H1 (cell line): Measurements from ENCODE around the gene MTPN. TPM values are rescaled to one million over a fixed set of nuclear protein-coding genes. Genes with fewer than 3 reads are reported as not detected.

Experiments
- CTCF ChIA-PET: fragments of 300-600 bp; sonication (Branson Sonifier 250); formaldehyde crosslinking; loops from one replicate; lab custom pipeline; 2021; ENCODE audit not compliant: partially characterized antibody; lab: Charles Lee
- POLR2A ChIA-PET: fragments of 300-600 bp; sonication (Branson Sonifier 250); formaldehyde crosslinking; loops from one replicate; lab custom pipeline; 2021; ENCODE audit warnings: inconsistent platforms; ENCODE audit not compliant: partially characterized antibody; lab: Charles Lee
- DNase-seq, 2 experiments: peaks; one replicate each; pipeline versions ENCODE4 v3.0.0 to v3.0.0-alpha.2; 2010 to 2022; ENCODE audit warnings: low spot score in 2 of 2, low read depth in 1 of 2, mixed read lengths in 1 of 2
- FAIRE-seq: peaks from 2 replicates; lab custom pipeline; 2011; peaks lifted over from hg19 to GRCh38; lab: Jason Lieb, UNC
- H2AFZ ChIP-seq: 2 replicates; pipeline ENCODE4 v1.8.1; 2012; ENCODE audit warnings: low read length, inconsistent platforms
- H2AK5ac ChIP-seq: 2 replicates; pipeline ENCODE4 v1.6.1; 2013; ENCODE audit warnings: low read depth, low read length
- H2BK120ac ChIP-seq: replicated peaks from 2 replicates; pipeline ENCODE3; 2013; ENCODE audit warnings: low read depth, low read length, inconsistent platforms
- H2BK12ac ChIP-seq: 2 replicates; pipeline ENCODE4 v1.6.1; 2013; ENCODE audit warnings: low read depth, low read length
- H2BK15ac ChIP-seq: 2 replicates; pipeline ENCODE4 v1.6.1; 2013; ENCODE audit warnings: low read length
- H2BK20ac ChIP-seq: 2 replicates; pipeline ENCODE4 v1.6.1; 2013; ENCODE audit warnings: low read length
- H2BK5ac ChIP-seq: 2 replicates; pipeline ENCODE4 v1.6.1; 2013; ENCODE audit warnings: low read depth, low read length
- H3K14ac ChIP-seq: 2 replicates; pipeline ENCODE4 v1.6.1; 2013; ENCODE audit warnings: inconsistent platforms; ENCODE audit not compliant: insufficient read length
- H3K18ac ChIP-seq: 2 replicates; pipeline ENCODE4 v1.6.1; 2013; ENCODE audit warnings: low read length; ENCODE audit errors: extremely low read depth
- H3K23ac ChIP-seq: 2 replicates; pipeline ENCODE4 v1.6.1; 2013; ENCODE audit warnings: inconsistent platforms; ENCODE audit not compliant: insufficient read length
- H3K23me2 ChIP-seq: 2 replicates; pipeline ENCODE4 v1.6.1; 2013; ENCODE audit warnings: low read depth, low read length
- H3K27ac ChIP-seq: 2 replicates; pipeline ENCODE4 v1.6.1; 2011; ENCODE audit warnings: low read depth, low read length, inconsistent platforms
- H3K27me3 ChIP-seq, 4 experiments: replicated peaks in 1 of 4; 1 replicate in 1 of 4; 2 replicates in 3 of 4; pipeline versions ENCODE4 v1.6.1 to v1.8.1; 2011 to 2013; ENCODE audit warnings: low read length in 3 of 4, mild to moderate bottlenecking in 3 of 4, inconsistent platforms in 2 of 4, mixed read lengths in 2 of 4, moderate library complexity in 1 of 4; ENCODE audit not compliant: control insufficient read depth in 3 of 4, insufficient read depth in 3 of 4; ENCODE audit errors: extremely low read depth in 1 of 4
- H3K36me3 ChIP-seq, 4 experiments: 2 replicates each; pipeline versions ENCODE4 v1.6.1 to v1.8.1; 2011 to 2013; ENCODE audit warnings: mild to moderate bottlenecking in 4 of 4, low read length in 3 of 4, moderate library complexity in 2 of 4, control low read depth in 1 of 4, inconsistent platforms in 1 of 4; ENCODE audit not compliant: insufficient read depth in 4 of 4, control insufficient read depth in 2 of 4
- H3K4ac ChIP-seq: replicated peaks from 2 replicates; pipeline ENCODE3; 2013; ENCODE audit warnings: low read length, low read depth, mixed read lengths, inconsistent platforms; ENCODE audit not compliant: insufficient read length
- H3K4me1 ChIP-seq, 4 experiments: replicated peaks in 1 of 4; 1 replicate in 1 of 4; 2 replicates in 3 of 4; pipeline versions ENCODE4 v1.6.1 to v1.8.1; 2011 to 2013; ENCODE audit warnings: low read length in 3 of 4, inconsistent platforms in 2 of 4, mixed read lengths in 1 of 4; ENCODE audit not compliant: insufficient read depth in 4 of 4, control insufficient read depth in 3 of 4
- H3K4me2 ChIP-seq, 2 experiments: 2 replicates each; pipeline versions ENCODE4 v1.6.1 to v1.8.1; 2011 to 2013; ENCODE audit warnings: low read depth in 2 of 2, low read length in 2 of 2, control low read depth in 1 of 2, inconsistent platforms in 1 of 2, mild to moderate bottlenecking in 1 of 2; ENCODE audit not compliant: insufficient read depth in 1 of 2
- H3K4me3 ChIP-seq, 4 experiments: fragments of 200-600, 300-600 bp in 1 of 4; sonication (generic), shearing (Covaris generic), sonication (Bioruptor Twin) in 1 of 4; 2 replicates each; pipeline versions ENCODE4 v1.5.1 to v1.8.1; 2011 to 2016; ENCODE audit warnings: low read length in 4 of 4, low read depth in 3 of 4, control low read depth in 2 of 4, inconsistent platforms in 2 of 4, mild to moderate bottlenecking in 2 of 4, mixed read lengths in 1 of 4, moderate library complexity in 1 of 4; ENCODE audit not compliant: insufficient read depth in 2 of 4; ENCODE audit errors: extremely low read depth in 1 of 4
- H3K56ac ChIP-seq: replicated peaks from 2 replicates; pipeline ENCODE3; 2013; ENCODE audit warnings: low read depth, mild to moderate bottlenecking, mixed read lengths, low read length, inconsistent platforms; ENCODE audit not compliant: insufficient read length
- H3K79me1 ChIP-seq: 2 replicates; pipeline ENCODE4 v1.6.1; 2013; ENCODE audit warnings: low read depth, low read length, control low read depth
- H3K79me2 ChIP-seq, 2 experiments: 2 replicates each; pipeline versions ENCODE4 v1.6.1 to v1.8.1; 2012 to 2013; ENCODE audit warnings: low read length in 2 of 2, mild to moderate bottlenecking in 2 of 2, inconsistent platforms in 1 of 2; ENCODE audit not compliant: insufficient read depth in 2 of 2, control insufficient read depth in 1 of 2
- H3K9ac ChIP-seq, 4 experiments: replicated peaks in 1 of 4; 1 replicate in 1 of 4; 2 replicates in 3 of 4; pipeline versions ENCODE4 v1.6.1 to v1.8.1; 2011 to 2013; ENCODE audit warnings: low read depth in 3 of 4, low read length in 3 of 4, control low read depth in 2 of 4, mild to moderate bottlenecking in 2 of 4, moderate library complexity in 2 of 4, inconsistent platforms in 1 of 4; ENCODE audit errors: extremely low read depth in 1 of 4
- H3K9me3 ChIP-seq, 2 experiments: 2 replicates each; pipeline versions ENCODE4 v1.6.1 to v1.8.1; 2012 to 2013; ENCODE audit warnings: mild to moderate bottlenecking in 2 of 2, moderate library complexity in 2 of 2, control low read depth in 1 of 2, inconsistent platforms in 1 of 2, low read depth in 1 of 2, low read length in 1 of 2, mixed read lengths in 1 of 2; ENCODE audit not compliant: insufficient read depth in 2 of 2
- H4K20me1 ChIP-seq, 2 experiments: replicated peaks in 1 of 2; 2 replicates each; pipeline versions ENCODE3 to v1.8.1; 2011 to 2013; ENCODE audit warnings: inconsistent platforms in 2 of 2, low read length in 2 of 2, mild to moderate bottlenecking in 1 of 2; ENCODE audit not compliant: insufficient read depth in 2 of 2, control insufficient read depth in 1 of 2
- H4K5ac ChIP-seq: 2 replicates; pipeline ENCODE4 v1.6.1; 2013; ENCODE audit warnings: low read length, low read depth, mixed read lengths, inconsistent platforms; ENCODE audit not compliant: insufficient read length
- H4K8ac ChIP-seq: 2 replicates; pipeline ENCODE4 v1.8.0; 2013; ENCODE audit warnings: mild to moderate bottlenecking, moderate library complexity, low read length, inconsistent platforms; ENCODE audit not compliant: insufficient read depth; ENCODE audit errors: extremely low read depth
- H4K91ac ChIP-seq: replicated peaks from 2 replicates; pipeline ENCODE3; 2013; ENCODE audit warnings: low read length, mixed read lengths, inconsistent platforms; ENCODE audit not compliant: insufficient read length
- ATF2 ChIP-seq: IDR thresholded peaks from 2 replicates; pipeline ENCODE4 v1.6.1; 2012; ENCODE audit warnings: low read length, inconsistent platforms
- BCL11A ChIP-seq, 2 experiments: IDR thresholded peaks; one replicate each; pipeline ENCODE4 v1.6.1; 2011; ENCODE audit warnings: low read depth in 2 of 2, low read length in 2 of 2, mild to moderate bottlenecking in 2 of 2
- CBX5 ChIP-seq: fragments of 300-800, 300-1000 bp; sonication (generic); IDR thresholded peaks from 2 replicates; pipeline ENCODE4 v1.7.1; 2016; ENCODE audit warnings: antibody characterized with exemption, low read length, low read depth
- CEBPB ChIP-seq: IDR thresholded peaks from 2 replicates; pipeline ENCODE4 v1.6.1; 2012; ENCODE audit warnings: low read depth, low read length
- CREB1 ChIP-seq: IDR thresholded peaks from 2 replicates; pipeline ENCODE4 v1.6.1; 2012; ENCODE audit warnings: inconsistent platforms
- GTF2F1 ChIP-seq: IDR thresholded peaks from 2 replicates; pipeline ENCODE4 v1.6.1; 2012; ENCODE audit warnings: low read depth, low read length, improper control_type of control experiment, borderline replicate concordance
- KDM5A ChIP-seq: fragments of 200-600 bp; IDR thresholded peaks from 2 replicates; pipeline ENCODE4 v1.7.1; 2012; ENCODE audit warnings: mild to moderate bottlenecking, low read length, inconsistent platforms, mixed read lengths
- RBBP5 ChIP-seq: IDR thresholded peaks from 2 replicates; pipeline ENCODE4 v1.7.1; 2012; ENCODE audit warnings: low read depth, mild to moderate bottlenecking, inconsistent platforms, low read length, moderate library complexity, borderline replicate concordance
- SIRT6 ChIP-seq: IDR thresholded peaks from one replicate; pipeline ENCODE4 v1.7.1; 2012; ENCODE audit warnings: low read length, inconsistent platforms
- TAF1 ChIP-seq: IDR thresholded peaks from 2 replicates; pipeline ENCODE4 v1.6.1; 2011; ENCODE audit warnings: mild to moderate bottlenecking, low read depth, low read length
- YY1 ChIP-seq: IDR thresholded peaks from 2 replicates; pipeline ENCODE4 v1.6.1; 2011; ENCODE audit warnings: low read depth, mild to moderate bottlenecking, low read length
- WGBS, 2 experiments: shearing (Covaris generic) in 1 of 2; methylation state at CpG; one replicate each; pipeline versions ENCODE4 v1.1.6 to v1.1.7; 2013 to 2015; ENCODE audit warnings: low lambda C conversion rate in 2 of 2, mixed read lengths in 2 of 2, inconsistent platforms in 1 of 2, low coverage in 1 of 2, missing lambda C conversion rate in 1 of 2; ENCODE audit not compliant: insufficient replicate concordance in 2 of 2, insufficient coverage in 1 of 2, insufficient read length in 1 of 2; ENCODE audit errors: extremely low coverage in 1 of 2, missing lambda C conversion rate in 1 of 2; 5-methylcytosine and 5-hydroxymethylcytosine counted together
- polyA plus RNA-seq, 7 experiments: library from polyadenylated mRNA; depleted of rRNA in 3 of 7; stranded (reverse) in 5 of 7; unstranded in 2 of 7; fragments of >200 nt in 5 of 7; fragments of 200-250 nt in 2 of 7; gene quantifications; 1 replicate in 5 of 7; 2 replicates in 1 of 7; 4 replicates in 1 of 7; pipeline versions ENCODE4 v1.2.1 to v1.2.3, GENCODE V29; 2011 to 2013; ENCODE audit warnings: missing spikeins in 2 of 7, mixed read lengths in 2 of 7
- total RNA-seq: library from RNA; stranded (reverse); fragmentation: NEBNext Ultra II Directional; extraction: Animal tissue kit (Norgen Biotek cat#: 25700); gene quantifications from 2 replicates; pipeline ENCODE4 v1.2.1, GENCODE V29; 2021
- TF ChIP-seq, protein P1 (sequence below), 3 experiments: IDR thresholded peaks; 1 replicate in 2 of 3; 2 replicates in 1 of 3; pipeline versions ENCODE4 v1.5.1 to v1.6.1; 2011; ENCODE audit warnings: low read length in 3 of 3, mild to moderate bottlenecking in 3 of 3, inconsistent platforms in 2 of 3, low read depth in 1 of 3, moderate library complexity in 1 of 3; ENCODE audit not compliant: insufficient read depth in 1 of 3; ENCODE audit errors: control extremely low read depth in 1 of 3

Gene MTPN
- total and polyA plus RNA-seq, 2 of the 8 experiments (the other 6 are each of a cell fraction or from before 2014, with no cell fraction given): 33.0 to 101 TPM

DNA sequence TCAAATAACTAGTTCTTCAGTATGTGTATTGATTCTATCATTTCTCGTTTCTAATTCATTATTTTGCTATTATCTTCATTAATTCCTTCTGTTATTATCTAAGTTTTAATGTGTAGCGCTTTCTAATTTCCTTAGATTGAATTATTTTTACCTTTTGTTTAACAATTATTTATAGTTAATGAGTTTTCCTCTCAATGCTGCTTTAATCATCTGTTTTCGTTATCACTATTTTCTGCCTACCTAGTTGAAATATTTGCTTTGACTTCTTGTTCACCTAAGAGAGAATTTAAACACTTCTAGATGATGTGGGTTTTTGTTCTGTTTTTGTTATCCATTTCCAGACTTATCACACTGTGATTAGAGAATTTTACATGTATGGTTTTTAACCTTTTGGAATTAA, 37.5 kb upstream of the MTPN start:
- Histone ChIP-seq H3K18ac (no peak overlapping the region), H3K9me3 (no peaks in the 10 kb centered on the region), H3K23ac (no peak overlapping the region), H3K14ac (no peak overlapping the region), H3K23me2 (no peaks in the 10 kb centered on the region), H3K36me3 (no peaks in the 10 kb centered on the region), H2AK5ac (no peak overlapping the region), H2BK20ac (no peak overlapping the region), H4K5ac (no peak overlapping the region), H4K8ac (no peak overlapping the region), H3K27ac (no peak overlapping the region), H4K20me1 (no peaks in the 10 kb centered on the region), H3K27me3 (no peaks in the 10 kb centered on the region), H3K9ac (no peak overlapping the region), H2AFZ (no peak overlapping the region), H3K79me2 (no peaks in the 10 kb centered on the region), H3K4me2 (no peak overlapping the region), H3K4me3 (no peak overlapping the region), H3K56ac (no peak overlapping the region), H2BK120ac (no peak overlapping the region), H4K91ac (no peak overlapping the region), H3K4me1 (no peaks in the 10 kb centered on the region), H2BK15ac (no peak overlapping the region), H3K79me1 (no peaks in the 10 kb centered on the region), H2BK12ac (no peak overlapping the region), H2BK5ac (no peak overlapping the region), H3K4ac (no peak overlapping the region)
- CTCF ChIA-PET: no interaction called here
- no peak for DNase-seq
- POLR2A ChIA-PET: no interaction called here
- WGBS, 2 experiments: 89% methylated on average over 3 of the region's 3 CpGs; no CpG with 5 or more reads in 1 of the 2 experiments
- no peak for FAIRE-seq
- TF ChIP-seq CBX5: no peak
- no peak for TF ChIP-seq YY1
- no peak for TF ChIP-seq SIRT6
- TF ChIP-seq GTF2F1: no peak
- TF ChIP-seq BCL11A (IDR thresholded peaks at IDR 0.05; ENCODE audit: low read depth in 2 of 2, low read length in 2 of 2): no peak
- no peak for TF ChIP-seq CREB1
- TF ChIP-seq, protein P1, sequence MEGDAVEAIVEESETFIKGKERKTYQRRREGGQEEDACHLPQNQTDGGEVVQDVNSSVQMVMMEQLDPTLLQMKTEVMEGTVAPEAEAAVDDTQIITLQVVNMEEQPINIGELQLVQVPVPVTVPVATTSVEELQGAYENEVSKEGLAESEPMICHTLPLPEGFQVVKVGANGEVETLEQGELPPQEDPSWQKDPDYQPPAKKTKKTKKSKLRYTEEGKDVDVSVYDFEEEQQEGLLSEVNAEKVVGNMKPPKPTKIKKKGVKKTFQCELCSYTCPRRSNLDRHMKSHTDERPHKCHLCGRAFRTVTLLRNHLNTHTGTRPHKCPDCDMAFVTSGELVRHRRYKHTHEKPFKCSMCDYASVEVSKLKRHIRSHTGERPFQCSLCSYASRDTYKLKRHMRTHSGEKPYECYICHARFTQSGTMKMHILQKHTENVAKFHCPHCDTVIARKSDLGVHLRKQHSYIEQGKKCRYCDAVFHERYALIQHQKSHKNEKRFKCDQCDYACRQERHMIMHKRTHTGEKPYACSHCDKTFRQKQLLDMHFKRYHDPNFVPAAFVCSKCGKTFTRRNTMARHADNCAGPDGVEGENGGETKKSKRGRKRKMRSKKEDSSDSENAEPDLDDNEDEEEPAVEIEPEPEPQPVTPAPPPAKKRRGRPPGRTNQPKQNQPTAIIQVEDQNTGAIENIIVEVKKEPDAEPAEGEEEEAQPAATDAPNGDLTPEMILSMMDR (IDR thresholded peaks at IDR 0.05; ENCODE audit: control extremely low read depth in 1 of 3, insufficient read depth in 1 of 3, low read depth in 1 of 3, low read length in 3 of 3): no peak
- TF ChIP-seq CEBPB: no peak
- TF ChIP-seq TAF1: no peak
- no peak for TF ChIP-seq ATF2
- no peak for TF ChIP-seq KDM5A
- TF ChIP-seq RBBP5: no peak
